NCI-H82 (cell line): ENCODE results near the gene RBM23.
A peak's percentile ranks its signal among the peaks of the same experiment; 100 is the strongest.
"Not testable (repeated sequence)": the region's sequence is repeated elsewhere in the genome, so short reads cannot be mapped to it uniquely, and the experiment has no call there.

Experiments used
- DNase-seq: peaks from one replicate; lab custom pipeline; 2025; lab: John Stamatoyannopoulos, UW

Gene RBM23

GRCh38 chr14:22864979-22865378, 54.0 kb downstream of the RBM23 start:
- no peak for DNase-seq

GRCh38 chr14:22861651-22862050, 57.3 kb downstream of the RBM23 start:
- DNase-seq, result no peak

- DNase-seq, result not testable (repeated sequence)
Measured at GRCh38 chr14:22860377-22860776, 58.6 kb downstream of the RBM23 start.

GRCh38 chr14:22856428-22856827, 62.5 kb downstream of the RBM23 start:
- no peak for DNase-seq

- DNase-seq, result no peak
Measured at GRCh38 chr14:22854963-22855724, 63.8 kb downstream of the RBM23 start.

- not testable (repeated sequence) for DNase-seq
Measured at GRCh38 chr14:22854296-22854695, 64.7 kb downstream of the RBM23 start.

DNA sequence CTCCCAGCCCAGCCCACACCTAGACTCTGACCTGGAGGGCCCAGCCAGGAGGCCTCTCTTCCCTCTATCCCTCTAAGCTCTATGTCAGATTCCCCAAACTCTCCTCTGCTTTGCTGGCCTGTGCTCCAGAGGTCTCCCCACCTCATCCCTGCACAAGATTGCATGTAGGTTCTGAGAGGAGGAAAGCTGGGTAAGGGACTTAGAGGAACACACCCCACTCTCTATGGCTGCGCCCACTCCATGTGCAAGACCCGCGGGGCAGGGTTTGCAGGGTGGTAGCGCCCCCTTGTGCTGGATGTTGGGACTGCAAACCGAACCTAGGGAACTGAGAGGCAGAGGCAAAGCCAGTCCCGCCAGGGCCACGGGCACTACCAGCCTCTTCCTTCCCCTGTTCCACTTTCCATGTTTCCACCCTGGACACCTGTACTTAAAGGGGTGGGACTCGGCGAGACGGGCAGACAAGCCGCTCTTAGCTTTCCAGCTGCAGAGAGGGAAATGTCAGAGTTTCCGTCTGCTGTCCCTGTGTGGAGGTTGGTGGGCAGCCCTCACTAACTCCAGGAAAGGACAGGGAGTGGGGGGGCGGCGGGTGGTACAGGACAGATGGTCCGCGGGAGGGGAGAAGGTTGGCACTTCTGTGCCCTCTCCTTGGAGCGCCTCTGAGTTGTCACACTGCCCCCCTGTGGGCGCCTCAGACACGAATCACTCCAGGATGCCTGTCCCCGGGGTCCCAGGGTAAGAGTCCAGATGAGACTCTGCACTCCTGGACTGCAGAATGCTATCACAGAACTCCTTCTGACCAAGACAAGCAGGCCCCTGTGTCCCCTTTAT, 65.8 kb downstream of the RBM23 start:
- peak; percentile 84 for DNase-seq

- no peak for DNase-seq
Measured at GRCh38 chr14:22852599-22852939, 66.4 kb downstream of the RBM23 start.

DNA sequence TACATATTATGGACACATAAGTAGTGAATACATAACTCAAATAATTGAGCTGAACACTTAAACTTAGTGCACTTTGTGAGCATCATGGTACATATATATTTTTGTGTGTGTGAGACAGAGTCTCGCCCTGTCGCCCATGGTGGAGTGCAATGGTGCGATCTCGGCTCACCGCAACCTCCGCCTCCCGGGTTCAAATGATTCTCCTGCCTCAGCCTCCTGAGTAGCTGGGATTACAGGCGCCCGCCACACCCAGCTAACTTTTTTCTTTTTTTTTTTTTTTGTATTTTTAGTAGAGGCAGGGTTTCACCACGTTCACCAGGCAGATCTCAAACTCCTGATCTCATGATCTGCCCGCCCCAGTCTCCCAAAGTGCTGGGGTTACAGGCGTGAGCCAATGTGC, 66.8 kb downstream of the RBM23 start:
- not testable (repeated sequence) for DNase-seq

GRCh38 chr14:22850944-22851764, 67.8 kb downstream of the RBM23 start:
- no peak for DNase-seq

DNA sequence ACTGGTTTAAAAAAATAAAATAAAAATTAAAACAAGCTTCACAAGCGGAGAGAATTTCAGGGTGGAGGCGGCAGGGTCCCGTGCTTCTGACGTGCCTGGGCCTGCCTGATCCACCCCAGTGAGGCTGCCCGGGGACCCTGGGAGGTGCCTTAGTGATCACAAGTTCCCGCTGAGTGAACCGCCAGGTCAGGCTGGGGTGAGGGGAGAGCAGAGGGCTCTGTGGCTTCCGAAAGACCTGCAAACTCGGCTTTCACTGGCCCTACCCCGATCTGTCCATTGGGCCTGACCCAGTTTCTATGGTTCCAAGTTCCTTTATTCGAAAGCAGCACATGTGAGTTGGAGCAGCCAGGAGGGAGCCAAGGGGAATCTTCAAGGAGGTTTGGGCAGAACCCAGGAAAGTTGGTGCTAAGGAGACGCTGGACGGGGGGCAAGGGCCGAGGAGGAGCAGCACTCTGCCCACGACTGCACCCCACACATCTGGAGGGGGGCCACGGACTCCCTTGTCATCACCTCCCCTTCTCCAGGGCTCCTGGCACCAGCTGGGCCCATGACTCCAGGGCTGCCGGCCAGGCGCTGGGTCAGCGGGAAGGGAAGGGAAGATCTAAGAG, 69.6 kb downstream of the RBM23 start:
- DNase-seq, result no peak

DNA sequence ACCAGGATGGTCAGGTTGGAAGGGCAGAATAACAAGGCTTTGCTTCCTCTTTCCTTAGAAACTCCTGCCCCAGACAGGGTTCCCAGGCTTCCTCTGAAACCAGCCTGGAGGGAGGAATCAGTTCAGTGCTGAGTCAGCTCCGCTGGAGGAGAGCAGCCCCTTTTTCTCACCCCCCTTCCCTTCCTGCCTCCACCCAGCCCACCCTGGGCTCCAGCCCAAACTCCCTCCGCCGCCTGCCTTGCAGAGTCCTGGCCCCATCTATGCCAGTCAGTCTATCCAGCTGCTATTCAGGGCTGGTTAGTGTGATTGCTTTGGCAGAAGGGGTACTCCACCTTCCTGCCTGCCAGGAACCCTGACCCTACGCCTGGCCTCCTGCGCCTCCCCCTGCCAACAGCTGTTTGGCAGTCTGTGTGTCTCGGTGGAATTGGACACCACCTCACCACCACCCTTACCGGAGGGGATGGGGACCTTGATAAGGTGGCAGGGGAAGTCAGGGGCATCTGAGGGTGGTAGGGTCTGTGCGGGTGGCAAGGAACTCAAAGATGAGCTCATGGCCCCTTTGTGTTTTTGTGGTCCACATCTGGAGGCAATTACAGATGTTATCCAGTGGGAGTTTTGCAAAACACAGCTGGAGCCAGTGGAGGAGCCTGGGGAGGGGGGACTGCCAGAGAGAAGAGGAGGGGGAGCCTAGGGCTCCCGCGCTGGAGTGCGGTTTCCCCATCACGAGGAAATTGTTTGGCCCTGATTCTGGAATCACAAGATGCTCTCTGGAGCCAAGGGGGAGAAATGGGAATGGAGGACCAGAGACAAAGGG, 70.4 kb downstream of the RBM23 start:
- DNase-seq, result no peak

DNA sequence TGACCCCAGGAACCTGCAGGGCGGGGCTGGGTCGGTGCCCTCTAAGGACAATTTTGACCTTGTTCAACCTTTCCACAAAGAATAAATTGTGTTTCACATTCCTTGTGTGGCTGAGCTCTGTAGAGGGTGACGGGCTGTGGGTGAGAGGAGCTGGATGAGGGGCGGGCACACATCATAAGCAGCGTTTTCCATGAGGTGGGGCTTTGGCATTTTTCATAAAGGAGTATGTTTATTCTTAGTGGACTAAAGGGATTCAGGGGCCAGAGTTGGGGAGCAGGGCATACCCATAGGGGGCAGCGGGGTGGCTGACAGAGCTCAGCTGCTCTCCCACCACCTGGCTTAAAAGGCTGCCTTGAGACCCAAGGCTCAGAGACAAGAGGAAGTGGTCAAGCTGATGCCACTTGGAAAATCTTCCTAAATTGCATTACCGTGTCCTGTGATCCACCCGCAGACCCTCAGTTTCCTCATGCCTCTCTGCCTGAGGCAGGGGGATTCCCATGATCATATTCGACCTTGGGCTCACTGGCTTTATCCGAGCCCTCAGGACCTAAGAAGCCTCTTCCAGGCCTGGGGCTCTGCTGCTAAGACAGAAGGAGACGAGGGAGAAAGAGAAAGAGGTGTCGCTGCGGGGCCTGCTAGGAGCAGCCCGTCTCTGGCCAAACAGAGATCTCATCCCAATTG, 71.1 kb downstream of the RBM23 start:
- DNase-seq, result no peak

DNA sequence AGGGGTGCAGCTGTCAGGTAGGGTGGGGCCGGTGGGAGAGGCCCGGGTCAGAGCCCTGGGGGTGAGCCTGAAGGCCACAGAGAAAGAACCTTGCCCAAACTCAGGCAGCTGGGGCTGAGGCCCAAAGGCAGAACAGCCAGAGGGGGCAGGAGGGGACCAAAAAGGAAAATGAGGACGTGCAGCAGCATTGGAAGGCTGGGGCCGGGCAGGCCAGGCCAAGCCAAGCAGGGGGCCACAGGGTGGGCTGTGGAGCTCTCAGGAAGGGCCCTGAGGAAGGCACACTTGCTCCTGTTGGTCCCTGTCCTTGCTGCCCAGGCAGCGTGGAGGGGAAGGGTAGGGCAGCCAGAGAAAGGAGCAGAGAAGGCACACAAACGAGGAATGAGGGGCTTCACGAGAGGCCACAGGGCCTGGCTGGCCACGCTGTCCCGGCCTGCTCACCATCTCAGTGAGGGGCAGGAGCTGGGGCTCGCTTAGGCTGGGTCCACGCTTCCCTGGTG, 72.1 kb downstream of the RBM23 start:
- no peak for DNase-seq

DNA sequence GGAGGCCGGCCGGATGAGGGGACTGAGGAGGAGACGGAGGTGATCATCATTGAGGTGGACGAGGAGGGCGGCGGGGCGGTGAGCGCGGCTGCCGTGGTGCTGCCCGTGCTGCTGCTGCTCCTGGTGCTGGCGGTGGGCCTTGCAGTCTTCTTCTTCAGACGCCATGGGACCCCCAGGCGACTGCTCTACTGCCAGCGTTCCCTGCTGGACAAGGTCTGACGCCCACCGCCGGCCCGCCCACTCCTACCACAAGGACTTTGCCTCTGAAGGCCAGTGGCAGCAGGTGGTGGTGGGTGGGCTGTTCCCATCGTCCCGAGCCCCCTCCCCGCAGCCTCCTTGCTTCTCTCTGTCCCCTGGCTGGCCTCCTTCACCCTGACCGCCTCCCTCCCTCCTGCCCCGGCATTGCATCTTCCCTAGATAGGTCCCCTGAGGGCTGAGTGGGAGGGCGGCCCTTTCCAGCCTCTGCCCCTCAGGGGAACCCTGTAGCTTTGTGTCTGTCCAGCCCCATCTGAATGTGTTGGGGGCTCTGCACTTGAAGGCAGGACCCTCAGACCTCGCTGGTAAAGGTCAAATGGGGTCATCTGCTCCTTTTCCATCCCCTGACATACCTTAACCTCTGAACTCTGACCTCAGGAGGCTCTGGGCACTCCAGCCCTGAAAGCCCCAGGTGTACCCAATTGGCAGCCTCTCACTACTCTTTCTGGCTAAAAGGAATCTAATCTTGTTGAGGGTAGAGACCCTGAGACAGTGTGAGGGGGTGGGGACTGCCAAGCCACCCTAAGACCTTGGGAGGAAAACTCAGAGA, 72.9 kb downstream of the RBM23 start:
- no peak for DNase-seq

- no peak for DNase-seq
Measured at GRCh38 chr14:22845103-22845394, 73.9 kb downstream of the RBM23 start.

DNA sequence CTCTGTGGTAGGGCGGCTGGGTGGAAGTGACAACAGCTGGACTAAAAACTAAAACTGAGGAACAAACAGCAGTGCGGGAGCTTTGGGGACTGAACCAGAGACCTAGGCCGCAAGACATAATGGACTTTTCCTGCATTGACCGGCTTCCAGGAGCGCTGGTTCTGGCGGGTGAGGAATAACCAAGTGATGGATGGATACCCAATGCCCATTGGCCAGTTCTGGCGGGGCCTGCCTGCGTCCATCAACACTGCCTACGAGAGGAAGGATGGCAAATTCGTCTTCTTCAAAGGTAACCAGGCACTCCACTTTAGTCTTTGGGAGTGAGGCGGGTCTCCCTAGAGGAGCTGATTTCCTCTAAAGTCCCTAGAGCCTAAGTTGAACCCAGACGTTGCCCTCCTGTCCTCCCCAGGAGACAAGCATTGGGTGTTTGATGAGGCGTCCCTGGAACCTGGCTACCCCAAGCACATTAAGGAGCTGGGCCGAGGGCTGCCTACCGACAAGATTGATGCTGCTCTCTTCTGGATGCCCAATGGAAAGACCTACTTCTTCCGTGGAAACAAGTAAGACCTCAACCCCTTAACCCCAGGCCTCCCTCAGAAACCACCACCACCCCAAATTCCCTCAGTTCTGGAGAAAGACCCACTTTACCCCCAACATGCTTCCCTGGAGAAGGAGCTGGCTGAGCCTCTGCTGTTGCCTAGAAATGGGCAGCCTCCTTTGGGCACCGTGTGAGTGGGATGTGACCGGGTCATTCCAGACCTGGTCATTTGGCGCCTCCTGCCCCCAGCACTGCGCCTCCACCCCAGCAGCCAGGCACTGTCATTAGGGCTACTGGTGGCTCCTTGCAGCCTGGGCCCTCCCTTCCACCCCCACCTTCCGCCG, 74.5 kb downstream of the RBM23 start:
- no peak for DNase-seq
